T-helper 17 cell (primary cell): ENCODE measurements around the gene FBXL7. TPM values are rescaled to one million over a fixed set of nuclear protein-coding genes. Genes with fewer than 3 reads are reported as not detected.

Experiments used
- ATAC-seq: fragments of 150-1000 bp; cut with Tn5 transposase; 2 replicates; pipeline ENCODE4 v1.10.0; 2021; ENCODE audit warnings: mild to moderate bottlenecking, moderate library complexity
- DNase-seq, 3 donors: peaks; one replicate each; pipeline versions ENCODE4 v3.0.0 to v3.0.0-alpha.2; 2020 to 2021
- H3K9me3 ChIP-seq: one replicate; pipeline ENCODE4 v1.7.0; 2013; ENCODE audit warnings: low read length, mild to moderate bottlenecking; ENCODE audit not compliant: control insufficient read depth, poor library complexity, severe bottlenecking
- H3K27ac Mint-ChIP-seq: one replicate; pipeline ENCODE4 v1.8.0; 2022; ENCODE audit warnings: mild to moderate bottlenecking, moderate library complexity, mixed read lengths
- H3K27me3 Mint-ChIP-seq: one replicate; pipeline ENCODE4 v1.8.0; 2022; ENCODE audit warnings: mixed read lengths
- H3K36me3 Mint-ChIP-seq: one replicate; pipeline ENCODE4 v1.8.0; 2022; ENCODE audit warnings: low read depth, mixed read lengths
- H3K4me1 Mint-ChIP-seq: one replicate; pipeline ENCODE4 v1.8.0; 2022; ENCODE audit warnings: mild to moderate bottlenecking, mixed read lengths
- H3K4me3 Mint-ChIP-seq: one replicate; pipeline ENCODE4 v1.8.0; 2022; ENCODE audit warnings: mild to moderate bottlenecking, moderate library complexity, mixed read lengths
- total RNA-seq, 4 donors: library from RNA in 2 of 4; stranded (reverse) in 2 of 4; gene quantifications; one replicate each; pipeline ENCODE4 v1.2.3 and lab custom pipeline; 2022 to 2026

FBXL7 gene
- total RNA-seq, 2 donors from 2014 or later = not detected

- H3K9me3 ChIP-seq = no peaks in the 10 kb centered on the region
- Mint-ChIP-seq H3K4me3 (no peak overlapping the region), H3K27me3 (no peaks in the 10 kb centered on the region), H3K27ac (no peak overlapping the region), H3K4me1 (no peaks in the 10 kb centered on the region), H3K36me3 (no peaks in the 10 kb centered on the region)
- DNase-seq (no peak), ATAC-seq (no peak)
These were observed 12.8 kb upstream of the FBXL7 start for GRCh38 chr5:15487228-15487627.

GRCh38 chr5:15489571-15490235, 10.3 kb upstream of the FBXL7 start:
- no peaks in the 10 kb centered on the region for H3K9me3 ChIP-seq
- H3K27ac Mint-ChIP-seq = no peak overlapping the region
- no peaks in the 10 kb centered on the region for H3K36me3 Mint-ChIP-seq
- H3K4me3 Mint-ChIP-seq = no peak overlapping the region
- DNase-seq (no peak), ATAC-seq (no peak)
- H3K27me3 Mint-ChIP-seq = no peaks in the 10 kb centered on the region
- no peaks in the 10 kb centered on the region for H3K4me1 Mint-ChIP-seq

GRCh38 chr5:15492545-15492944, 7.4 kb upstream of the FBXL7 start:
- Mint-ChIP-seq H3K4me1 (no peaks in the 10 kb centered on the region), H3K27me3 (peaks cover under 1% of the 10 kb centered on the region), H3K4me3 (no peak overlapping the region), H3K36me3 (no peaks in the 10 kb centered on the region), H3K27ac (no peak overlapping the region)
- DNase-seq = no peak
- no peak for ATAC-seq
- no peaks in the 10 kb centered on the region for H3K9me3 ChIP-seq

GRCh38 chr5:15493501-15493900, 6.5 kb upstream of the FBXL7 start:
- peaks cover 10% of the 10 kb centered on the region for H3K27me3 Mint-ChIP-seq
- no peak overlapping the region for H3K4me3 Mint-ChIP-seq
- no peaks in the 10 kb centered on the region for H3K9me3 ChIP-seq
- ATAC-seq (no peak), DNase-seq (no peak)
- H3K27ac Mint-ChIP-seq = no peak overlapping the region
- no peaks in the 10 kb centered on the region for H3K4me1 Mint-ChIP-seq
- H3K36me3 Mint-ChIP-seq = peaks cover 3% of the 10 kb centered on the region

GRCh38 chr5:15495026-15495425, 5.0 kb upstream of the FBXL7 start:
- Mint-ChIP-seq H3K4me1 (no peaks in the 10 kb centered on the region), H3K27me3 (peaks cover 13% of the 10 kb centered on the region), H3K4me3 (no peak overlapping the region), H3K27ac (no peak overlapping the region), H3K36me3 (peaks cover 3% of the 10 kb centered on the region)
- no peak for ATAC-seq
- DNase-seq = no peak
- H3K9me3 ChIP-seq = no peaks in the 10 kb centered on the region

- DNase-seq (no peak), ATAC-seq (no peak)
- Mint-ChIP-seq H3K4me1 (no peaks in the 10 kb centered on the region), H3K27ac (no peak overlapping the region), H3K36me3 (peaks cover 3% of the 10 kb centered on the region), H3K27me3 (peaks cover 24% of the 10 kb centered on the region), H3K4me3 (no peak overlapping the region)
- no peaks in the 10 kb centered on the region for H3K9me3 ChIP-seq
These were observed 3.1 kb upstream of the FBXL7 start for GRCh38 chr5:15496886-15497285.

GRCh38 chr5:15500325-15501001, 483 bp downstream of the FBXL7 start:
- Mint-ChIP-seq H3K27me3 (peaks cover 28% of the 10 kb centered on the region), H3K36me3 (peaks cover 3% of the 10 kb centered on the region), H3K4me3 (no peak overlapping the region), H3K27ac (no peak overlapping the region), H3K4me1 (no peaks in the 10 kb centered on the region)
- DNase-seq (no peak), ATAC-seq (no peak)
- no peaks in the 10 kb centered on the region for H3K9me3 ChIP-seq

- peaks cover 3% of the 10 kb centered on the region for H3K36me3 Mint-ChIP-seq
- no peaks in the 10 kb centered on the region for H3K9me3 ChIP-seq
- DNase-seq (no peak), ATAC-seq (no peak)
- no peak overlapping the region for H3K4me3 Mint-ChIP-seq
- H3K27ac Mint-ChIP-seq = no peak overlapping the region
- peaks cover 28% of the 10 kb centered on the region for H3K27me3 Mint-ChIP-seq
- no peaks in the 10 kb centered on the region for H3K4me1 Mint-ChIP-seq
These were observed 1.3 kb downstream of the FBXL7 start for GRCh38 chr5:15501091-15501791.

- Mint-ChIP-seq H3K4me1 (no peaks in the 10 kb centered on the region), H3K27ac (no peak overlapping the region), H3K4me3 (no peak overlapping the region), H3K27me3 (peaks cover 28% of the 10 kb centered on the region), H3K36me3 (peaks cover 3% of the 10 kb centered on the region)
- ATAC-seq (no peak), DNase-seq (no peak)
- no peaks in the 10 kb centered on the region for H3K9me3 ChIP-seq
These were observed 2.2 kb downstream of the FBXL7 start for GRCh38 chr5:15502208-15502607.

- DNase-seq (no peak), ATAC-seq (no peak)
- no peak overlapping the region for H3K4me3 Mint-ChIP-seq
- no peaks in the 10 kb centered on the region for H3K36me3 Mint-ChIP-seq
- H3K27me3 Mint-ChIP-seq = peaks cover 10% of the 10 kb centered on the region
- no peaks in the 10 kb centered on the region for H3K9me3 ChIP-seq
- H3K4me1 Mint-ChIP-seq = no peaks in the 10 kb centered on the region
- no peak overlapping the region for H3K27ac Mint-ChIP-seq
These were observed 6.2 kb downstream of the FBXL7 start for GRCh38 chr5:15506146-15506545.

GRCh38 chr5:15506897-15507296, 6.9 kb downstream of the FBXL7 start:
- Mint-ChIP-seq H3K27me3 (peaks cover 4% of the 10 kb centered on the region), H3K4me3 (no peak overlapping the region), H3K4me1 (no peaks in the 10 kb centered on the region), H3K27ac (no peak overlapping the region), H3K36me3 (no peaks in the 10 kb centered on the region)
- ATAC-seq = no peak
- H3K9me3 ChIP-seq = no peaks in the 10 kb centered on the region
- DNase-seq = no peak

- H3K9me3 ChIP-seq = no peaks in the 10 kb centered on the region
- DNase-seq (no peak), ATAC-seq (no peak)
- Mint-ChIP-seq H3K27ac (no peak overlapping the region), H3K4me3 (no peak overlapping the region), H3K4me1 (no peaks in the 10 kb centered on the region), H3K27me3 (no peaks in the 10 kb centered on the region), H3K36me3 (no peaks in the 10 kb centered on the region)
These were observed 10.1 kb downstream of the FBXL7 start for GRCh38 chr5:15510092-15510491.

- H3K27ac Mint-ChIP-seq = no peak overlapping the region
- H3K36me3 Mint-ChIP-seq = no peaks in the 10 kb centered on the region
- ATAC-seq (no peak), DNase-seq (no peak)
- no peaks in the 10 kb centered on the region for H3K27me3 Mint-ChIP-seq
- no peaks in the 10 kb centered on the region for H3K9me3 ChIP-seq
- no peak overlapping the region for H3K4me3 Mint-ChIP-seq
- no peaks in the 10 kb centered on the region for H3K4me1 Mint-ChIP-seq
These were observed 10.9 kb downstream of the FBXL7 start for GRCh38 chr5:15510831-15511230.
